HG03139 (cell line): ENCODE measurements around the gene ZNF410.
"Not testable (repeated sequence)": the region's sequence is repeated elsewhere in the genome, so short reads cannot be mapped to it uniquely, and the experiment has no call there.

Source experiments
- ATAC-seq: cut with Tn5 transposase; IDR thresholded peaks from one replicate; pipeline ENCODE4 v1.9.1; 2021; ENCODE audit not compliant: unreplicated experiment

The ZNF410 gene

DNA sequence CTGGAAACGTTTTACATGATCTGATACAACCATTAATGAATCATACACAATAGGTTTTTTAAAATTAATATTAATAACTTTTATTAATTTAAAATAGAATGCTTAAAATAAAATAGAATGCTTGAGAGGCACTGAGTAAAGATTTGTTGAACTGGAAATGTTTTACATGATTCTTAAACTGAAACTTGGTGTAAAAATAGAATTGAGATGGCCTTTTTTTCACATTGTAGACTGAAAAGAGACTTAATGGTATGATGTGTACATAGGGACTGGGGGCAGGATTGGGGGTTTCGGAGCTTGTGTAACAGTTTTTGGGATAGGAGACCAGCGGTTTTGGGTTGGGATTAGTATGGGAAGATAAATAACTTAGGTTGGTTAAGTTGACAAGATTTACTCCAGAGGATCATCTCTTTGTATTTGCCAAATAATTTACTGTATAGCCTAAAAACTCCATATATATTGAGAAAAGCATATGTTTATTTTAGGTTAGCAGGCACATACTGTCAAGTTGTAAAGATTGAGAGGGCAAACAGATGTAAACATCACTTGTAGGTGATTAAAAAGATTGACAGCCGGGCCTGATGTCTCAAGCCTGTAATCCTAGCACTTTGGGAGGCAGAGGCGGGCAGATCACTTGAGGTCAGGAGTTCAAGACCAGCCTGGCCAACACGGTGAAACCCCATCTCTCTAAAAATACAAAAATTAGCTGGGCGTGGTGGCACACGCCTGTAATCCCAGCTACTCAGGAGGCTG lies 2.0 kb upstream of the ZNF410 start:
- no peak for ATAC-seq

DNA sequence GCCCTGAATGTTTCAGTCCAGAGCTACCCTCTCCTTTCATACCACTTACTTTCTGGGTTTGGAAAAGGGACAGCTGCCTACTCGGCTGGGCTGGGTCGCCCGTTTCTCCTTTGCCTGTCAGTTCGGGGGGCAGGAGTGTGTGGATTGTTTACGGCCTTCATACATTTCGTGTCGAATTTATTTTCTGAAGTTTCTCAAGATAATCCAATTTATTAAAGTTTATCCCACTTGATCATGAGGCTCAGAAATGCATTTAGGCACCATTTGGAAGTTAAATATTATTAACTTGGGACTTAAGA lies 608 bp downstream of the ZNF410 start:
- no peak for ATAC-seq

DNA sequence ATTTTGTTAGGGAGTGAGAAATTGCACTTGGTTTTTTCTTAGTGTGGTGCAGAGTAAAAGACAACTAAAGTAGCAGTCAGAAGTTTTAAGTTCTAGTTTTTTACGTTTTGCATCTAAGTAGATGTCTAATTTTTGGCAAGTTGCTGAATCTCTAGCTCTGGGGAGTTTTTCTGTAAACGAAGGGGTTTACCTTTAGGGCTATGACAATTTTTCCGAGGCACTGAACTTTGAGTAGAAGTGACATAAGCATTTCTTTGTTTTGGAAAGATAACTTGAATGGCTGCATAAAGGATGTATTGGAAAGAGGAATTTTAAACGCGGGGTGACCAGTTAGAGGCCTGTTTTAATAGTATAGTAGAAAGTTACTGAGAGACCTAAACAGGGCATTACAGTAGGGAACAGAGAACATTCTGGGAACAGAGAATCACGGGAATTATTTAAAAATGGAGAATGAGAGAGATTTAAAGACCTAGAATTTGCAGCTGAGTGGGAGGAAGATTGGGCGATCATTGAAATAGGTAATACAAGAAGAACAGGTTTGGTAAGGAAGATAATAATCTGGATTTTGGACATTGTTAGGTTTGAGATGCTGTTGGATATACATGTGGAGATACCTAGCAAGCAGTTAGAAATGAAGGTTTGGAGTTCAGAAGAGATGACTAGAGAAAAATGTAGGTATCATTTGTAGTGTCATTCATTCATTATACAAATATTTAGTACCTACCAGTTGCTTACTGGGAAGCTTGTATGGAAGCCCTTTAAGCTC lies 1.2 kb downstream of the ZNF410 start:
- ATAC-seq, result no peak

DNA sequence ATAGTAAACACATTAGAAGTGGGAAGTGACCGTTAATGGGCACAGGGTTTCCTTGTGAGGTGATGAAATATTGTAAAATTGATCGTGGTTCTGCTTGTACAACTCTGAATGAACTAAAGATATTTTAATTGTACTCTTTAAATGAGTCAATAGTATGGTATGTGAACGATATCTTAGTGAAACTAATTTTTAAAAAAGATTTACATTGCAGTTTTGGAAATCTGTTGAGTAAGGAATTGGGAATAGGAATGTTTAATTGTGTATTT lies 1.7 kb downstream of the ZNF410 start:
- ATAC-seq, result no peak

DNA sequence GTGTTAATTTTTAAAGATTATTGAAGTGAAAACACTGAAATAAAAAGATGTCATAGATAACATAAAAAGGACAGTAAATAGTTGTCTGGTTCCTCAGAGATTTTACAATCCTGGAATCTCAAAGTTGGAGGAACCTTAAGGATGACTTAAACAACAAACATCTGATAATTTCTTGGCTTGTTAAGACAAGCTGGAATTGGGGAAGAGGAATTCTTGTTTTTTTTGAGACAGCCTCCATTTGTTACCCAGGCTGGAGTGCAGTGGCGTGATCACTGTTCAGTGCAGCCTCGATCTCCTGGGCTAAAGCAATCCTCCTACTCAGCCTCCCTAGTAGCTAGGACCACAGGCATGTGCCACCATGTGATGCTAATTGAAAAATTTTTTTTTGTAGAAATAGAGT lies 2.3 kb downstream of the ZNF410 start:
- ATAC-seq, result no peak

DNA sequence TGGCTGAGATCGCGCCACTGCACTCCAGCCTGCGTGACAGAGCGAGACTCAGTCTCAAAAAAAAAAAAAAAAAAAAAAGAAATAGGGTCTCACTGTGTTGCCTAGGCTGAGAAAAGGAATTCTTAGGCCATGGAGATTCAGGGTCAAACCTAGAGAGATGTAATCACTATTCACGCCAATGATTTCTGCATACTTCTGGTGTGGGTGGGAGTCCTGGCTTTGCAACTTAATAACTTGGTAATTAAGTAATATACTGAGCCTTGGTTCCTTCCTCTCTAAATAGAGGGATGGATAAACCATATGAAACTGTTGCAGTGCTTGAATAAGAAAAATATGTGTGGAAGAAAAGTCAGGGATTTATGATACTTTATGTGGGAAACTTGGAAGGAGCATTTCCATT lies 2.7 kb downstream of the ZNF410 start:
- no peak for ATAC-seq

DNA sequence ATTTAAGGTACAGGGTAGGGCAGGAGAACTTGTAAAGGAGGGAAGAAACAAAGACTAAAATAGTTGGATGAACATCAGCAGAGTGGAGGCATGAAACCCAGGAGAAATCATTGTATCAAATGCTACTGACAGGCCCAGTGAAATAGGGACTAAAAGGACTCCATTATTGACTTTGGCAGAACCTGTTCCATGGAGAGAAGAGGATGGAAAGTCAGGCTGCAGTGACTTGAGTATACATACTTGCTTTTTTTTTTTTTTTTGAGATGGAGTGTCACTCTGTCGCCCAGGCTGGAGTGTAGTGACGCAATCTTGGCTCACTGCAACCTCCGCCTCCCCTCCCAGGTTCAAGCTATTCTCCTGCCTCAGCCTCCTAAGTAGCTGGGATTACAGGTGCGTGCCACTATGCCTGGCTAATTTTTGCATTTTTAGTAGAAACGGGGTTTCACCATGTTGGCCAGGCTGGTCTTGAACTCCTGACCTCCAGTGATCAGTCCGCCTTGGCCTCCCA lies 7.6 kb downstream of the ZNF410 start:
- not testable (repeated sequence) for ATAC-seq

DNA sequence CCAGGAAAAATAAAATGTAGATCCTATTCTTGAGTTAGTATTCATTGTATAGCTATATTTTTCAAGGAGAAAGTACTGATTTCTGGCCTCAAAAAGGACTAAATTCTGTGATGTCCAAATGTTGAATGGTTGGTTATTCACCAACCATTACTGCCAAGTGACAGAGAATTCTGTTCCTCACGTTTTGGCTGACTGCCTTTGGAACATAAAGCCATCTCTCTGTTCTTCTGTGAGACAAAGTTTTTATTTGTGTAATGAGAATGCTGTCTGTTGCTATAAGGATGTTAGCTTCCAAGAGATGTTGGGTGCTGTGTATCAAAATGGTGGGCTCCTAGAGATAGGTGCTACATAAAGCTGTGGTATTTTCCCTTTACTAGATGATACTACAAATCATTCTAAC lies 9.3 kb downstream of the ZNF410 start:
- ATAC-seq, result no peak

DNA sequence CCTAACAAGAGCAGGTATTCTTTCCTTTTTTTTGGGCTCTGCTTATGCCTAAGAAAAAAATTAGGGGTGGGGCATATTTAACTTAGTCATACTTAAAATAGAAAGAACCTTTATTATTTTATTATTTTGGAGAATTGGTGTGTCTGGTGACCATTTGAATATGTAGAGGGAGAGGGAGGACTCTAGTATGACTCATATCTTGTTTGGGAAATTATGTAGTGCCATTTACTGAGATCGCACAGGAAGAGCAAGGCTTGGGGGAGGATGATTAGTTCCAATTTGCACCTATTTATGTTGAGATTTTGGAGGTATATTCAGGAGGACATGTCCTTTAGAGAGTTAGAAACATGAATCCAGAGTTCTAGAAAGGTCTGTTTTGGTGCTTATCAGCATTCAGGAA lies 9.9 kb downstream of the ZNF410 start:
- ATAC-seq, result no peak

DNA sequence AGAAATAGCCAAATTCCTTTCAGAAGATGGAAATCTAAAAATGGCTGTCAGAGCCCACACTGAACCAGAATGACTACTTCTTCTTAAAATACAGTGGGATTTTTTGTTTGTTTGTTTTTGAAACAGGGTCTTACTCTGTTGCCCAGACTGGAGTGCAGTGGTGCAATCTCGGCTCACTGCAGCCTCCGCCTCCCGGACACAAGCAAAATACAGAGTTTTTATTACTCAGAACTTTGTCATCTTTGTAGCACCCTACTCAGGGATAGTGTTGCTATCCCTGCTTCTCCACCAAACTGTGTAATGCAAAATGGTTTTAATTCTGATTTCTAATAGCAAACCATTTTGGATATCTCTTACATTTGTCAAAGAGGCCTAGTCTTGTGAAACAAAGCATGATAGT lies 16.4 kb downstream of the ZNF410 start:
- no peak for ATAC-seq

DNA sequence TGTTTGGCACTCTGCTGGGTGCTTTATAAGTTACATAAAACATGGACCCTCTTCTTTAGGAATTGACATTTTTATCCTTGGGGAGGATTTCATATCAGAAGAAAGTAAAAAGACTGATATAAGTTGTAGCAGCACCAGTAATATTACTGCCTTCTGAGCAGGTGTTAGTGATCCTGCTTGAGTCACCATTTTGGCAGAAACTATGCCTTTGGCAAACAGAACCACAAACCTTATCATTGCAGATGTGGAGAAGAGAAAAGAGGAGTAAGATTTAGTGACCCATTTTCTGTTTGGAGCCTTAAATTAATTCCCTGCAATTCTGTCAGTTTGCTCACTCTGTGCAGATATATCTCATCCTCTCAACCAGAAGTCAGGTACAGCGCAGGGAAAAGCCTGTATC lies 23.0 kb downstream of the ZNF410 start:
- ATAC-seq, result no peak

DNA sequence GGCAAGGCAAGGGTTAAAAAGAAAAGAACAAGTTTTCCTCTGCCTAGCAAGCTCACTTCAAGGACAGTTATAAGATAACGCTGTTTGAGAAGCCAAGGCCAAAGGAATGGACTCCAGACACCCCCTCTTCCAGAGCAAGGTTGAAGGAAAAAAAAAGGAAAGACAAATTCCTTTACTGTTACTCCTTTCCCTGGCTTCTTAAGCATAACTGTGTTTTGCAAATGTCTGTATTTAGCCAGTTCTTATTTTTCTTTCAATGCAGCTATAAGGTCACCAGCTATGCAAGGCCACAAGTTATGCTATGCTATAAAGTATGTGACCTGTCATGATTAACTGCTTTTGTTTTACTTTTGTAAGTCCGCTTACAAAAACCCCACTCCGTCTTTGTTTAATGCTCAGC lies 26.6 kb downstream of the ZNF410 start:
- no peak for ATAC-seq

DNA sequence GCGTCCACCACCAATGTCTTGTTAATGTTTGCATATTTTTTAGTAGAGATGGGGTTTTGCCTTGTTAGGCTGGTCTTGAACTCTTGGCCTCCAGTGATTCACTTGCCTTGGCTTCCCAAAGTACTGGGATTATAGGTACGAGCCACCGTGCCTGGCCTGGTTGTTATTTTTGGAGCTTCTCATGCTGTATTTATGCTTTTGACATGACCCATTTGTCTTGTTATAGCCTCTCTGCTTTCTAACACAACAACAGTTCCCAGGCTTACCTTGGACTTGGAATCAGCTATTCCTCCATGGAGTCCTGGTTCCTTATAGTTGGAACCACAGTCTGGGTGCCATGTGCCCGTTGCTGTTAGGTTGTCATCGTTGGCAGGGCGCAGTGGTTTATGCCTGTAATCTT lies 29.7 kb downstream of the ZNF410 start:
- ATAC-seq, result no peak

DNA sequence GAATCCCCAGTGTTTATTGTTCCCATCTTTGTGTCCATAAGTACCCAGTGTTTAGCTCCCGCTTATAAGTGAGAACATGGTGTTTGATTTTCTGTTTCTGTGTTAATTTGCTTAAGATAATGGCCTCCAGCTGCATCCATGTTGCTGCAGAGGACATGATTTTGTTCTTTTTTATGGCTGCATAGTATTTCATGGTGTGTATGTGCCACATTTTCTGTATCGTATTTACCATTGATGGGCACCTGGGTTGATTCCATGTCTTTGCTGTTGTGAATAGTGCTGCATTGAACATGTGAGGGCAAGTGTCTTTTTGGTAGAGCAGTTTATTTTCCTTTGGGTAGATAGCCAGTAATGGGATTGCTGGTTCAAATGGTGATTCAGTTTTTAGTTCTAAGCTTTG lies 32.8 kb downstream of the ZNF410 start:
- not testable (repeated sequence) for ATAC-seq

DNA sequence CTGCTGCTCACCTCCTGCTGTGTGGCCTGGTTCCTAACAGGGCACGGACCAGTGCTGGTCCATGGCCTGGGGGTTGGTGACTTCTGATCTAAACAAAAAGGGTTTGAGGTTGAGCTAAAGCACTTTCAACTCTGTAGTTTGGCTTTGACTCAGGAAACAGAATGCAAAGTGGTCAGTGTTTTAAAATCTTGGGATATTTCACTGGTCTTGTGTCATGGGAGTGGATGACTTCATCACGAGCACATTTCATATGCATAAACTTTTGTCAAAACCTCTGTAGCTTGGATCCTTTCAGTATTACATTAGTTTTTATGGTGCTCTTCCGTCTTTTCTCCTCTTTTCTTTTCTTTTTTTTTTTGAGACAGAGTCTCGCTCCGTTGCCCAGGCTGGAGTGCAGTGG lies 37.7 kb downstream of the ZNF410 start:
- no peak for ATAC-seq

DNA sequence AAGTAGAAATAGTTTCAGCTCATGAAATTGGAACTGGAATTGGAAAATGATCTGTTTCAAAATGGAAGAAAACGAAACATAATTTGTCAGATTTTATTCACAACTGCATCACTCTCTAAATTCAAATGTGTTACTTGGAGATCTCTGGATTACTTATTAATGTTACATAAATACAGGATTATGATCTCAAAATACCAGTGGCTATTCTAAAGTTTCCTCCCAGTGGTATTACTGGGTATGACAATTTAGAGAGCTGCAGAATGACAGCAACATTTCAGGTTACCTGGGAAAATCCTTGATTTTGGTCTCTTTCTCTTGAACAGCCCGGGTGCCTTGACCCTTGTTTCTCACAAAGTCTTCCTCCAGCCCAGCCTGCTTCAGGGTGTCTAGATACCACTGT lies 49.0 kb downstream of the ZNF410 start:
- no peak for ATAC-seq

DNA sequence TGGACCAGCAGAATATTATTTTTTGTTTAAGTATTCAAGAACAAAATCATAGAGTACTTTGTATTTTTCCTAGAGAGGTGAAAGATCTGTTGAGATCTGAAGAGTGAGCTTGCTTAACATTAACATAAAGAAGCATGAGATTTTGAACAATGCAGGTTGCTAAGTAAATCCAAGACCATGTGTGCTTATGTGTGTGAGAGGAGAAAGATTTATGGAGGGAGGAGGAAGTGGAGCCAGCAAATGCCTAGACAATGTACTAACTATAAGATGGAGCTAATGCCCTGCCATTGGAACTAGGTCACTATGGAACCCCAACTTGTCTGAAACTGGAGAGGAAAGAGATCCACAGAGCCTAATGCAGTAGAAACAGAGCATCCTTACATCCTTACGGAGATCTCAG lies 49.9 kb downstream of the ZNF410 start:
- no peak for ATAC-seq

DNA sequence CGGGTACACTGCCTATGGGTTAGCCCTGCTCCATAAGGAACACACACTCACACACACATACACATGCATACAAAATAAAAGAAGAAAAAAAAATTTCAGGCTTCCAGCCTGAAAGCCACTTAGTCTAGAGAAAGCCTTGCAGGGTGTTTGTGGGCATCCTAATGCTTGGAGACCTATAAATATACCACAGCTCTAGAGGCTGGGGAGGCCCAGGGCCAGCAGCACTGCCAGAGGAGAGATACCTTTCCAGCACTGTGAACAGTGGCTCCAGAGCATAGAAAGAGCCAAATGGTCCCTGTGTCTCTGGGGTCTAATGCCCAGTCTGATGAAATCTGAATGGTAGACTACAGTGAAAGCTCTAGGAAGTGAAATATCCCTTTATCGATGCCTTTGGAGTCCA lies 50.4 kb downstream of the ZNF410 start:
- ATAC-seq, result no peak

DNA sequence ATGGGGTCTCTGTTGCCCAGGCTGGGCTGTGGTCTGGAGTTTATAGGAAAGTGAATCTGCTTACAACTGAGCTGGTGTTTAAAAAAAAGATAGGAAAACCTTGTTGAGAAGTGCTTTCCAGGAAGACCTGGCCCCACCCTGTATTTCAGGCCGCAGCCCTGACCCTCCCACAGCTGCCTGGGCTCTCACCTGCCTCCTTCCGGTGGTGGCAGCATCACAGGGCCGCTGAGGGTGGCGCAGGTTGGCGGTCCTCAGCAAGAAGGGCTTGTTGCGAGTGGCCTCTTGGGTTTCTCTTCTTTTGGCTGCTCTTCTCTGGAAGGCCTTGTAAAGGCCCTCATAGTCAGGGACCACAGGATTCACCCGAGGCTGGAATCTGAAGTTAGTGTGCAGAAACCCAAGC lies 55.5 kb downstream of the ZNF410 start:
- ATAC-seq, result no peak

DNA sequence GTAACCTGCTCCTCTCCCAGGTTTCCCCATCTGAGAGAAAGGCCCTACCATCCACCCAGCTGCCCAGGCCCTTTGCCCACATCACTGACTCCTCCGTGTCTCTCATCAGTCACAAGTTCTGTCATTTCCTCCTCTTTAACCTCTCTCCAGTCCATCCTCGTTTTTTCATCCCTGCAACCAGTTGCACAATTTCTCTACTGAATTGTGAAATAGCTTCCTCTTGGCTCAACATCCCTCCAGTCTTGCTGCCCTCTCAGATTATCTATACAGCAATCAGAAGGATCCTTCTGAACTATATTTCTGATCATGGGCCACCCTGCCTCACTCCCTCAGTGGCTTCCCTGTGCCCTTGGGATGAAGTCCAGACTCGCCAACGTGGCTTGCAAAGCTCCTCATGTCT lies 56.4 kb downstream of the ZNF410 start:
- no peak for ATAC-seq

DNA sequence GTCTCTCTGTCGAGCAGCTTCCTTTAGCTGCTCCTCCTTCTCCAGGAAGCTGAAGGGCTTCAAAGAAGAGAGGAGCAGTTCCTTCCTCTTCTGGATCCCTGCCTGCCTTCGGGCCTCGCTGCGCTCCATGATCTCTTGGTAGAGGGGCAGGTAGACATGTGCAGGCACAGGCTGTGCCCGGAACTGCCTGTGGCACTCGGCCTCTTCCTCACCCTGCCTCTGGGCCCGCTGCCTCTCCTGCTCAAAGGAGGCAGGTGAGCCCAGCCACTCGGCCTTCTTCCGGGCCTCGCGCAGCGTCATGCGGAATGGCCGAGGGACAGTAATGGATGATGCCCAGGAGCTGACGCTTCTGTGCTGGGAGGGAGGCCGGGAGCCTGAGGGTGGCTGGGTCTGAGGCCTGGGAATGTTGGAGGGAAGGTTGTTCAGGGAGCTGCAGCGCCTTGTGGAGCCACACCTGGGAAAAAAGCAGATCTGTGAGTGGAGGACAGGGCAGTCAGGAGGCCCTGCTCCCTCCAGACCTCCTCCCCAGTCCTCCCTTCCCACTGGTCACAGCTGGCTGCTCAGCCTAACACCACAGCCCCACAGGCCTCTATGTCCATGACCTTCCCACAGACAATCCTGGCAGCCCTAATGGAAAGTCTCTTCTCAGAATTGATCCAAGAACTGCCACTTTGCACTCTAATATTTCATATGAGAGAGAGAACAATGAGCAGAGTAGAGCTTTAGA lies 57.9 kb downstream of the ZNF410 start:
- no peak for ATAC-seq

DNA sequence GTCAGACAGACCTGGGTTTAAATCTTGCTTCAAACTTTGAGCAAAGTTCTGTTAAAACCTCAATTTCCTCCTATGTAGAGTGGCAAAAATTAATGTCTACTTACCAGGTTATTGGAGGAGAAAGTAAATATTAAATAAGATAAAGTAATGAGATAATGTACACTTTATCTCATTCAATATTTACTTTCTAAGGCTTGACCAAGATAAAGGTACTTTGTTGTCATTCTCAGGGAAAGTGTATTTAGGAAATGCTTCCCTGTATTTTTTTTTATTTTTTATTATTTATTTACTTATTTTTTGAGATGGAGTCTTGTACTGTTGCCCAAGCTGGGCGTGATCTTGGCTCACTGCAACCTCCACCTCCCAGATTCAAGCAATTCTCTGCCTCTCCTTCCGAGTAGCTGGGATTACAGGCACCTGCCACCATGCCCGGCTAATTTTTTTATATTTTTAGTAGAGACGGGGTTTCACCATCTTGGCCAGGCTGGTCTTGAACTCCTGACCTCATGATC lies 58.6 kb downstream of the ZNF410 start:
- ATAC-seq, result no peak
